Islet precursor cell (in vitro differentiated cells): Measurements from ENCODE around the gene ASCL2.
A peak's percentile ranks its signal among the peaks of the same experiment; 100 is the strongest.
"Not testable (repeated sequence)": the region's sequence is repeated elsewhere in the genome, so short reads cannot be mapped to it uniquely, and the experiment has no call there.

Experiments used
- DNase-seq: peaks from one replicate; pipeline ENCODE4 v3.0.0-alpha.2; 2018

The ASCL2 gene

GRCh38 chr11:2259466-2259830 lies 10.9 kb downstream of the ASCL2 start:
- peak; percentile 45 for DNase-seq

GRCh38 chr11:2258501-2259465 lies 11.6 kb downstream of the ASCL2 start:
- DNase-seq: peak; percentile 51

GRCh38 chr11:2256951-2257700 lies 13.3 kb downstream of the ASCL2 start:
- peak; percentile 74 for DNase-seq

GRCh38 chr11:2256293-2256913 lies 14.0 kb downstream of the ASCL2 start:
- DNase-seq: peak; percentile 45

GRCh38 chr11:2252018-2252417 lies 18.4 kb downstream of the ASCL2 start:
- DNase-seq: no peak

- DNase-seq: peak; percentile 40
These were observed 19.2 kb downstream of the ASCL2 start for GRCh38 chr11:2251138-2251537.

GRCh38 chr11:2250485-2250884 lies 19.9 kb downstream of the ASCL2 start:
- DNase-seq: peak; percentile 51

- peak; percentile 41 for DNase-seq
These were observed 20.3 kb downstream of the ASCL2 start for GRCh38 chr11:2250041-2250440.

- DNase-seq: peak; percentile 39
These were observed 21.0 kb downstream of the ASCL2 start for GRCh38 chr11:2249189-2249916.

GRCh38 chr11:2248762-2249161 lies 21.6 kb downstream of the ASCL2 start:
- peak; percentile 43 for DNase-seq

GRCh38 chr11:2248242-2248641 lies 22.1 kb downstream of the ASCL2 start:
- peak; percentile 36 for DNase-seq

- peak; percentile 50 for DNase-seq
These were observed 22.9 kb downstream of the ASCL2 start for GRCh38 chr11:2247496-2247895.

GRCh38 chr11:2240834-2241233 lies 29.6 kb downstream of the ASCL2 start:
- DNase-seq: no peak

GRCh38 chr11:2237457-2238238 lies 32.7 kb downstream of the ASCL2 start:
- DNase-seq: no peak

- DNase-seq: not testable (repeated sequence)
These were observed 33.8 kb downstream of the ASCL2 start for GRCh38 chr11:2236381-2237134.

GRCh38 chr11:2235588-2236326 lies 34.6 kb downstream of the ASCL2 start:
- DNase-seq: no peak

- DNase-seq: peak; percentile 63
These were observed 35.4 kb downstream of the ASCL2 start for GRCh38 chr11:2234963-2235362.

- no peak for DNase-seq
These were observed 36.5 kb downstream of the ASCL2 start for GRCh38 chr11:2233693-2234455.

GRCh38 chr11:2229713-2230297 lies 40.6 kb downstream of the ASCL2 start:
- DNase-seq: no peak
